Upper lobe of right lung (tissue), 1 donor: ENCODE results near the gene RPTN. TPM values are rescaled to one million over a fixed set of nuclear protein-coding genes. Genes with fewer than 3 reads are reported as not detected.

Experiments
- ATAC-seq: fragments of 200-7000 bp; cut with Tn5 transposase; one replicate; pipeline ENCODE4 v1.9.1; 2020; ENCODE audit warnings: mild to moderate bottlenecking, moderate library complexity
- DNase-seq: peaks from one replicate; pipeline ENCODE4 v3.0.0-alpha.2; 2020
- H3K27ac ChIP-seq: fragments of 200-600 bp; one replicate; pipeline ENCODE4 v1.8.0; 2022
- H3K27me3 ChIP-seq: fragments of 200-600 bp; one replicate; pipeline ENCODE4 v1.8.0; 2022; ENCODE audit warnings: mild to moderate bottlenecking
- H3K36me3 ChIP-seq: fragments of 200-600 bp; one replicate; pipeline ENCODE4 v1.8.0; 2022
- H3K4me1 ChIP-seq: fragments of 200-600 bp; one replicate; pipeline ENCODE4 v1.8.0; 2022
- H3K4me3 ChIP-seq: fragments of 200-600 bp; one replicate; pipeline ENCODE4 v1.8.0; 2022; ENCODE audit warnings: mild to moderate bottlenecking
- H3K9me3 ChIP-seq: fragments of 200-600 bp; one replicate; pipeline ENCODE4 v1.8.0; 2022
- CTCF ChIP-seq: fragments of 200-600 bp; IDR thresholded peaks from one replicate; pipeline ENCODE4 v1.8.0; 2022; ENCODE audit warnings: antibody characterized with exemption
- intact Hi-C: fragments of 100-400 bp; cut with DNase I; formaldehyde crosslinking; loops from one replicate; pipeline ENCODE4 v1.11.0; 2022
- total RNA-seq: library from RNA; stranded (reverse); fragmentation: NEBNext Ultra II Directional; extraction: Animal tissue kit (Norgen Biotek cat#: 25700); gene quantifications from one replicate; pipeline ENCODE4 v1.2.1, GENCODE V29; 2021
- donor health status: DM: no; HTN: yes; CAD: no; lungs with severe emphysema.

The RPTN gene
- total RNA-seq, 1 donor from 2014 or later: not detected

GRCh38 chr1:152182944-152183361 is 23.9 kb upstream of the RPTN start:
- no peak for TF ChIP-seq CTCF
- intact Hi-C loops: loop anchor here (10.0 kb wide), 2 partner anchors 128 to 272 kb away; no protein-coding TSS in a partner anchor
- no peak overlapping the region for H3K27ac ChIP-seq
- ATAC-seq (peak; percentile 51), DNase-seq (no peak)
- no peaks in the 10 kb centered on the region for H3K36me3 ChIP-seq
- H3K4me3 ChIP-seq: no peak overlapping the region
- no peaks in the 10 kb centered on the region for H3K27me3 ChIP-seq
- H3K9me3 ChIP-seq: no peaks in the 10 kb centered on the region
- no peaks in the 10 kb centered on the region for H3K4me1 ChIP-seq

- no peaks in the 10 kb centered on the region for H3K9me3 ChIP-seq
- H3K27me3 ChIP-seq: no peaks in the 10 kb centered on the region
- DNase-seq (no peak), ATAC-seq (peak; percentile 33)
- no peaks in the 10 kb centered on the region for H3K4me1 ChIP-seq
- intact Hi-C loops: loop anchor here (10.0 kb wide), 2 partner anchors 128 to 272 kb away; no protein-coding TSS in a partner anchor
- no peak overlapping the region for H3K4me3 ChIP-seq
- TF ChIP-seq CTCF: peak; percentile 40
- no peak overlapping the region for H3K27ac ChIP-seq
- H3K36me3 ChIP-seq: no peaks in the 10 kb centered on the region
Measured at GRCh38 chr1:152182431-152182830, 23.4 kb upstream of the RPTN start.

- H3K27ac ChIP-seq: no peak overlapping the region
- intact Hi-C loops: no loop called here
- H3K4me1 ChIP-seq: no peaks in the 10 kb centered on the region
- no peak for TF ChIP-seq CTCF
- no peaks in the 10 kb centered on the region for H3K27me3 ChIP-seq
- H3K36me3 ChIP-seq: no peaks in the 10 kb centered on the region
- no peak overlapping the region for H3K4me3 ChIP-seq
- ATAC-seq (no peak), DNase-seq (no peak)
- H3K9me3 ChIP-seq: no peaks in the 10 kb centered on the region
Measured at GRCh38 chr1:152179566-152179965, 20.5 kb upstream of the RPTN start.

- no peak for TF ChIP-seq CTCF
- no peak for ATAC-seq
- no peaks in the 10 kb centered on the region for H3K36me3 ChIP-seq
Measured at GRCh38 chr1:152170287-152170905, 11.4 kb upstream of the RPTN start.

GRCh38 chr1:152169366-152170025 is 10.5 kb upstream of the RPTN start:
- Histone ChIP-seq H3K27ac (no peak overlapping the region), H3K27me3 (no peaks in the 10 kb centered on the region), H3K4me3 (no peak overlapping the region), H3K9me3 (no peaks in the 10 kb centered on the region), H3K36me3 (no peaks in the 10 kb centered on the region), H3K4me1 (peaks cover 11% of the 10 kb centered on the region)
- intact Hi-C loops: no loop called here
- DNase-seq: no peak
- ATAC-seq: no peak
- TF ChIP-seq CTCF: no peak

More at GRCh38 chr1:152170287-152170905, 11.4 kb upstream of the RPTN start:
- H3K27me3 ChIP-seq: no peaks in the 10 kb centered on the region
- no peak overlapping the region for H3K27ac ChIP-seq
- intact Hi-C loops: no loop called here
- no peak for DNase-seq
- H3K9me3 ChIP-seq: no peaks in the 10 kb centered on the region
- no peak overlapping the region for H3K4me3 ChIP-seq
- H3K4me1 ChIP-seq: peaks cover 11% of the 10 kb centered on the region
